Neural cell (in vitro differentiated cells): Measurements from ENCODE around the gene THADA.

Source experiments
- CTCF ChIP-seq: fragments of 450-650 bp; IDR thresholded peaks from 2 replicates; pipeline ENCODE4 v1.5.1; 2014; ENCODE audit warnings: antibody characterized with exemption, mild to moderate bottlenecking, moderate library complexity; ENCODE audit not compliant: poor library complexity, severe bottlenecking
- EP300 ChIP-seq: fragments of 450-650 bp; conservative IDR thresholded peaks from 2 replicates; pipeline ENCODE4 v1.6.1; 2014; ENCODE audit warnings: antibody characterized with exemption, mild to moderate bottlenecking, moderate library complexity; ENCODE audit not compliant: poor library complexity, severe bottlenecking
- EZH2 ChIP-seq: fragments of 200-600, 300-800 bp; shearing (Covaris generic), sonication (generic); IDR thresholded peaks from 2 replicates; pipeline ENCODE4 v1.6.1; 2014; ENCODE audit warnings: antibody characterized with exemption, low read length, borderline replicate concordance, mild to moderate bottlenecking; ENCODE audit not compliant: insufficient read depth, poor library complexity, severe bottlenecking
- MXI1 ChIP-seq: fragments of 450-650 bp; conservative IDR thresholded peaks from 2 replicates; pipeline ENCODE4 v1.6.1; 2014; ENCODE audit warnings: antibody characterized with exemption, mild to moderate bottlenecking; ENCODE audit not compliant: poor library complexity, severe bottlenecking
- POLR2AphosphoS5 ChIP-seq: IDR thresholded peaks from 2 replicates; pipeline ENCODE4 v1.6.1; 2012
- RAD21 ChIP-seq: fragments of 450-650 bp; conservative IDR thresholded peaks from 2 replicates; pipeline ENCODE4 v1.6.1; 2014; ENCODE audit warnings: antibody characterized with exemption, mild to moderate bottlenecking, moderate library complexity
- REST ChIP-seq: IDR thresholded peaks from 2 replicates; pipeline ENCODE4 v1.6.1; 2012; ENCODE audit warnings: borderline replicate concordance
- SMC3 ChIP-seq: fragments of 450-650 bp; conservative IDR thresholded peaks from 2 replicates; pipeline ENCODE4 v1.6.1; 2014; ENCODE audit warnings: antibody characterized with exemption, mild to moderate bottlenecking, moderate library complexity; ENCODE audit not compliant: poor library complexity
- TAF1 ChIP-seq: IDR thresholded peaks from 2 replicates; pipeline ENCODE4 v1.6.1; 2012; ENCODE audit warnings: low read depth

- TF ChIP-seq RAD21 (no peak), EZH2 (no peak), CTCF (no peak), EP300 (no peak), POLR2AphosphoS5 (no peak), REST (no peak), MXI1 (no peak), TAF1 (no peak), SMC3 (no peak)
Measured at GRCh38 chr2:43345391-43345813, 250.4 kb downstream of the THADA start.
